ENCODE measurements around the gene KCTD3.

DNA sequence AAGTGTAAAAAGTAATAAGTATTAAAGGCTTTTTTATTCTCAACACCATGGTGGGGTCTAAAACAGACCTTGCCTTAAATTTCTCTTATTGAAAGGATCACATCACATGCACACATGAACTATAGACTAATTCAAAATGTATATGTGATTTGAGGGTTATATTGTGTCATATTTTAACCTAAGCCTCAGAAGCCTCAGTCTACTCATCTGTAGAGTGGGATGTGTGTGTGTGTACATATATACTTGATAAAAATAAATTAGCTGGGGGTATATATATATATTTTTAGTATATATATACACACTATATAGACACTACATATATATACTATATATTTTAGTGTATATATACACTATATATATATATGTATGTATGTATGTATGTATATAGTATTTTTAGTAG lies 58.8 kb downstream of the KCTD3 start:
- TF ChIP-seq POLR2A (IDR thresholded peaks at IDR 0.05; ENCODE audit: low read length) (no peak), GATA1 (IDR thresholded peaks at IDR 0.05; ENCODE audit: low read depth, low read length) (no peak)
